ENCODE data around the gene IQGAP2. TPM values are rescaled to one million over a fixed set of nuclear protein-coding genes. Genes with fewer than 3 reads are reported as not detected.

IQGAP2 gene
- total and polyA plus RNA-seq, 9 of the 15 experiments (the other 6 are each of a cell fraction or from before 2014, with no cell fraction given), result 8.7 to 23.2 (median 17.4) TPM

GRCh38 chr5:76366596-76366995, 36.5 kb upstream of the IQGAP2 start (continued):
- TF ChIP-seq ZNF778 (CRISPR knock-in tag; IDR thresholded peaks at IDR 0.05) (no peak), ZNF740 (CRISPR knock-in tag; IDR thresholded peaks at IDR 0.05) (no peak), ZNF740 (tag; IDR thresholded peaks at IDR 0.05) (no peak), NCOA1 (IDR thresholded peaks at IDR 0.05; ENCODE audit: low read depth) (no peak), SNRNP70 (optimal IDR thresholded peaks at IDR 0.05; ENCODE audit: low read depth, low read length) (no peak), NFE2 (IDR thresholded peaks at IDR 0.05; ENCODE audit: low read depth) (no peak), BRCA1 (IDR thresholded peaks at IDR 0.05) (no peak), BRCA1 (CRISPR knock-in tag; IDR thresholded peaks at IDR 0.05) (no peak), SMARCC2 (IDR thresholded peaks at IDR 0.05; ENCODE audit: low read depth) (no peak), PHB2 (IDR thresholded peaks at IDR 0.05; ENCODE audit: low read depth) (no peak), CEBPG (CRISPR knock-in tag; IDR thresholded peaks at IDR 0.05) (no peak), CEBPG (tag; conservative IDR thresholded peaks at IDR 0.05 in 1 of 2, IDR thresholded peaks at IDR 0.05 in 1 of 2) (no peak)
- TF ChIP-seq, protein P1, sequence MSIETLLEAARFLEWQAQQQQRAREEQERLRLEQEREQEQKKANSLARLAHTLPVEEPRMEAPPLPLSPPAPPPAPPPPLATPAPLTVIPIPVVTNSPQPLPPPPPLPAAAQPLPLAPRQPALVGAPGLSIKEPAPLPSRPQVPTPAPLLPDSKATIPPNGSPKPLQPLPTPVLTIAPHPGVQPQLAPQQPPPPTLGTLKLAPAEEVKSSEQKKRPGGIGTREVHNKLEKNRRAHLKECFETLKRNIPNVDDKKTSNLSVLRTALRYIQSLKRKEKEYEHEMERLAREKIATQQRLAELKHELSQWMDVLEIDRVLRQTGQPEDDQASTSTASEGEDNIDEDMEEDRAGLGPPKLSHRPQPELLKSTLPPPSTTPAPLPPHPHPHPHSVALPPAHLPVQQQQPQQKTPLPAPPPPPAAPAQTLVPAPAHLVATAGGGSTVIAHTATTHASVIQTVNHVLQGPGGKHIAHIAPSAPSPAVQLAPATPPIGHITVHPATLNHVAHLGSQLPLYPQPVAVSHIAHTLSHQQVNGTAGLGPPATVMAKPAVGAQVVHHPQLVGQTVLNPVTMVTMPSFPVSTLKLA (conservative IDR thresholded peaks at IDR 0.05), result no peak
- TF ChIP-seq, protein P2, sequence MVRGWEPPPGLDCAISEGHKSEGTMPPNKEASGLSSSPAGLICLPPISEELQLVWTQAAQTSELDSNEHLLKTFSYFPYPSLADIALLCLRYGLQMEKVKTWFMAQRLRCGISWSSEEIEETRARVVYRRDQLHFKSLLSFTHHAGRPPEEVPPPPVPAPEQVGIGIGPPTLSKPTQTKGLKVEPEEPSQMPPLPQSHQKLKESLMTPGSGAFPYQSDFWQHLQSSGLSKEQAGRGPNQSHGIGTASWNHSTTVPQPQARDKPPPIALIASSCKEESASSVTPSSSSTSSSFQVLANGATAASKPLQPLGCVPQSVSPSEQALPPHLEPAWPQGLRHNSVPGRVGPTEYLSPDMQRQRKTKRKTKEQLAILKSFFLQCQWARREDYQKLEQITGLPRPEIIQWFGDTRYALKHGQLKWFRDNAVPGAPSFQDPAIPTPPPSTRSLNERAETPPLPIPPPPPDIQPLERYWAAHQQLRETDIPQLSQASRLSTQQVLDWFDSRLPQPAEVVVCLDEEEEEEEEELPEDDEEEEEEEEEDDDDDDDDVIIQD (CRISPR knock-in tag; IDR thresholded peaks at IDR 0.05), result no peak
- TF ChIP-seq, protein P3, sequence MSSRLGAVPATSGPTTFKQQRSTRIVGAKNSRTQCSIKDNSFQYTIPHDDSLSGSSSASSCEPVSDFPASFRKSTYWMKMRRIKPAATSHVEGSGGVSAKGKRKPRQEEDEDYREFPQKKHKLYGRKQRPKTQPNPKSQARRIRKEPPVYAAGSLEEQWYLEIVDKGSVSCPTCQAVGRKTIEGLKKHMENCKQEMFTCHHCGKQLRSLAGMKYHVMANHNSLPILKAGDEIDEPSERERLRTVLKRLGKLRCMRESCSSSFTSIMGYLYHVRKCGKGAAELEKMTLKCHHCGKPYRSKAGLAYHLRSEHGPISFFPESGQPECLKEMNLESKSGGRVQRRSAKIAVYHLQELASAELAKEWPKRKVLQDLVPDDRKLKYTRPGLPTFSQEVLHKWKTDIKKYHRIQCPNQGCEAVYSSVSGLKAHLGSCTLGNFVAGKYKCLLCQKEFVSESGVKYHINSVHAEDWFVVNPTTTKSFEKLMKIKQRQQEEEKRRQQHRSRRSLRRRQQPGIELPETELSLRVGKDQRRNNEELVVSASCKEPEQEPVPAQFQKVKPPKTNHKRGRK (tag; IDR thresholded peaks at IDR 0.05), result no peak
